ENCODE results near the gene ZNF77. TPM values are rescaled to one million over a fixed set of nuclear protein-coding genes. Genes with fewer than 3 reads are reported as not detected.

ZNF77 gene
- total and polyA plus RNA-seq, 8 donors, result 0.29 to 65.3 (median 4.2) TPM

- Histone ChIP-seq H3K4me1 (peaks cover 0 to 10% (median 4%) of the 10 kb centered on the region in 4 donors), H3K27ac (no peak overlapping the region), H3K9me3 (no peaks in the 10 kb centered on the region), H3K27me3 (no peaks in the 10 kb centered on the region), H3K36me3 (no peaks in the 10 kb centered on the region), H3K4me3 (no peak overlapping the region)
- intact Hi-C loops (cut with DNase I; ENCODE audit: low total_unique reads), result loop anchor here (5.0 kb wide), 1 partner anchor 147 kb away; no protein-coding TSS in a partner anchor
- WGBS, 5 donors, result 83 to 92% (median 84%) methylated on average over 12 of the region's 12 CpGs
- no peak for DNase-seq
- TF ChIP-seq POLR2A (IDR thresholded peaks at IDR 0.05) (no peak), CTCF (IDR thresholded peaks at IDR 0.05) (no peak), POLR2AphosphoS5 (IDR thresholded peaks at IDR 0.05) (no peak), EP300 (IDR thresholded peaks at IDR 0.05) (no peak)
Observed at GRCh38 chr19:2960120-2960519, 15.3 kb upstream of the ZNF77 start.

- Histone ChIP-seq H3K27me3 (no peaks in the 10 kb centered on the region), H3K27ac (no peak overlapping the region), H3K9me3 (no peaks in the 10 kb centered on the region), H3K36me3 (no peaks in the 10 kb centered on the region), H3K4me3 (no peak overlapping the region), H3K4me1 (peaks cover 5 to 24% (median 15%) of the 10 kb centered on the region in 4 donors)
- TF ChIP-seq CTCF (IDR thresholded peaks at IDR 0.05), result no peak
- TF ChIP-seq POLR2A (IDR thresholded peaks at IDR 0.05), result no peak
- TF ChIP-seq POLR2AphosphoS5 (IDR thresholded peaks at IDR 0.05), result no peak
- TF ChIP-seq EP300 (IDR thresholded peaks at IDR 0.05), result no peak
- DNase-seq, result no peak
- intact Hi-C loops (cut with DNase I; ENCODE audit: low total_unique reads), result loop anchor here (5.0 kb wide), 1 partner anchor 215 kb away; no protein-coding TSS in a partner anchor
- WGBS, 5 donors, result 75 to 93% (median 85%) methylated on average over 5 of the region's 5 CpGs
Observed at GRCh38 chr19:2957160-2957559, 12.4 kb upstream of the ZNF77 start.

GRCh38 chr19:2952953-2953481, 8.2 kb upstream of the ZNF77 start:
- DNase-seq, result peak; percentile 85 to 94
- Histone ChIP-seq H3K4me3 (peak overlapping the region; percentile 7 to 24 (median 22)), H3K4me1 (peaks cover 15 to 43% (median 34%) of the 10 kb centered on the region in 4 donors), H3K36me3 (no peaks in the 10 kb centered on the region), H3K9me3 (no peaks in the 10 kb centered on the region), H3K27ac (peak overlapping the region; percentile 71 to 97 (median 82)), H3K27me3 (no peaks in the 10 kb centered on the region)
- TF ChIP-seq POLR2AphosphoS5 (IDR thresholded peaks at IDR 0.05) (peak; percentile 9 to 59 (median 30)), POLR2A (IDR thresholded peaks at IDR 0.05) (no peak)
- 19 to 35% (median 25%) methylated on average over 9 of the region's 9 CpGs for WGBS, 5 donors
- intact Hi-C loops (cut with DNase I; ENCODE audit: low total_unique reads), result no loop called here

- peaks cover 15 to 51% (median 41%) of the 10 kb centered on the region in 4 donors for H3K4me1 ChIP-seq
- intact Hi-C loops (cut with DNase I; ENCODE audit: low total_unique reads), result no loop called here
Observed at GRCh38 chr19:2950286-2951124, 5.7 kb upstream of the ZNF77 start.

More at GRCh38 chr19:2950286-2951124, 5.7 kb upstream of the ZNF77 start:
- peak; percentile 100 for DNase-seq
- Histone ChIP-seq H3K27me3 (no peaks in the 10 kb centered on the region), H3K4me3 (peak overlapping the region; percentile 67 to 76 (median 70)), H3K27ac (peak overlapping the region; percentile 91 to 97 (median 95)), H3K9me3 (no peaks in the 10 kb centered on the region), H3K36me3 (no peaks in the 10 kb centered on the region)
- 0% methylated on average over 50 to 53 of the region's 53 CpGs for WGBS, 5 donors
- no peak for TF ChIP-seq CTCF (IDR thresholded peaks at IDR 0.05)
- no peak for TF ChIP-seq EP300 (IDR thresholded peaks at IDR 0.05)
- TF ChIP-seq POLR2A (IDR thresholded peaks at IDR 0.05), result peak in 2 of 4 donors; percentile 70 to 84
- peak; percentile 46 to 98 (median 96) for TF ChIP-seq POLR2AphosphoS5 (IDR thresholded peaks at IDR 0.05)
